Mesothelial cell of epicardium (in vitro differentiated cells): ENCODE measurements around the gene INTS7. TPM values are rescaled to one million over a fixed set of nuclear protein-coding genes. Genes with fewer than 3 reads are reported as not detected.

Experiments
- DNase-seq, 2 experiments: peaks; one replicate each; pipeline ENCODE4 v3.0.0; 2021; ENCODE audit warnings: low spot score in 2 of 2; ENCODE audit not compliant: unreplicated experiment in 2 of 2
- H3K27ac Mint-ChIP-seq: 2 replicates; pipeline ENCODE4 v1.8.0; 2021; ENCODE audit warnings: mixed read lengths
- H3K27me3 Mint-ChIP-seq: 2 replicates; pipeline ENCODE4 v1.8.0; 2021; ENCODE audit warnings: low read depth, mixed read lengths
- H3K36me3 Mint-ChIP-seq: 2 replicates; pipeline ENCODE4 v1.8.0; 2021; ENCODE audit warnings: mixed read lengths
- H3K4me1 Mint-ChIP-seq: 2 replicates; pipeline ENCODE4 v1.8.0; 2021; ENCODE audit warnings: mixed read lengths
- H3K4me3 Mint-ChIP-seq: 2 replicates; pipeline ENCODE4 v1.8.0; 2021; ENCODE audit warnings: mild to moderate bottlenecking, moderate library complexity, mixed read lengths
- H3K9me3 Mint-ChIP-seq: 2 replicates; pipeline ENCODE4 v1.8.0; 2021; ENCODE audit warnings: mixed read lengths
- total RNA-seq: library from RNA; stranded (reverse); gene quantifications from 3 replicates; pipeline ENCODE4 v1.2.1, GENCODE V29; 2021
- TF ChIP-seq, protein P1 (sequence below): fragments of 200-600 bp; sonication (generic); IDR thresholded peaks from one replicate; pipeline ENCODE4 v1.5.0; 2021; ENCODE audit warnings: antibody characterized with exemption; ENCODE audit not compliant: unreplicated experiment

INTS7 gene
- total RNA-seq, 1 donor from 2014 or later, result 16.5 TPM

DNA sequence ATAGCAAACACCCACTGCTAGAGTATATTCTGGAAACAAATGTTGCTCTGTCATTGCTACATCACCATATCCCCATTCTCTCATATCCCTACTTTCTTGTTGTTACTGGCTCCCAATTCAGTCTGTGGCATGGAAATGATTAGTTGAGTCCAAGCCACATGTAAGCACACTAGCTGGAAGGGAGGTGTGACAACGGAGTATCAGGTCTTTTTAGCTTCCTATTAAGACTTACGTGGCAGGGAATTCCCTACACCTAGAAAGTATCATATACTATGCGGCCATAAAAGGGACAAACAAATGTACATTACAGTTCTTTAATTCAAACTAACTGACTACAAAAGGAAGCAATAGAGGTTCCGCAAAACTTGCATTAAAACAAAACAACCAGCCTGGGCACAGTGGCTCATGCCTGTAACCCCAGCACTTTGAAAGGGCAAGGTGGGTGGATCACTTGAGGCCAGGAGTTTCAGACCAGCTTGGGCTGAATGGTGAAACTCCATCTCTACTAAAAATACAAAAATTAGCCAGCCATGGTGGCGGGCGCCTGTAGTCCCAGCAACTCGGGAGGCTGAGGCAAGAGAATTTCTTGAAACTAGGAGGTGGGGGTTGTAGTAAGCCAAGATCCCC, 48.6 kb downstream of the INTS7 start:
- DNase-seq, result no peak
- Mint-ChIP-seq H3K27ac (no peak overlapping the region), H3K4me1 (no peaks in the 10 kb centered on the region), H3K9me3 (no peaks in the 10 kb centered on the region), H3K36me3 (peaks cover 20% of the 10 kb centered on the region), H3K4me3 (no peak overlapping the region), H3K27me3 (no peaks in the 10 kb centered on the region)
- TF ChIP-seq, protein P1, sequence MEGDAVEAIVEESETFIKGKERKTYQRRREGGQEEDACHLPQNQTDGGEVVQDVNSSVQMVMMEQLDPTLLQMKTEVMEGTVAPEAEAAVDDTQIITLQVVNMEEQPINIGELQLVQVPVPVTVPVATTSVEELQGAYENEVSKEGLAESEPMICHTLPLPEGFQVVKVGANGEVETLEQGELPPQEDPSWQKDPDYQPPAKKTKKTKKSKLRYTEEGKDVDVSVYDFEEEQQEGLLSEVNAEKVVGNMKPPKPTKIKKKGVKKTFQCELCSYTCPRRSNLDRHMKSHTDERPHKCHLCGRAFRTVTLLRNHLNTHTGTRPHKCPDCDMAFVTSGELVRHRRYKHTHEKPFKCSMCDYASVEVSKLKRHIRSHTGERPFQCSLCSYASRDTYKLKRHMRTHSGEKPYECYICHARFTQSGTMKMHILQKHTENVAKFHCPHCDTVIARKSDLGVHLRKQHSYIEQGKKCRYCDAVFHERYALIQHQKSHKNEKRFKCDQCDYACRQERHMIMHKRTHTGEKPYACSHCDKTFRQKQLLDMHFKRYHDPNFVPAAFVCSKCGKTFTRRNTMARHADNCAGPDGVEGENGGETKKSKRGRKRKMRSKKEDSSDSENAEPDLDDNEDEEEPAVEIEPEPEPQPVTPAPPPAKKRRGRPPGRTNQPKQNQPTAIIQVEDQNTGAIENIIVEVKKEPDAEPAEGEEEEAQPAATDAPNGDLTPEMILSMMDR, result no peak

DNA sequence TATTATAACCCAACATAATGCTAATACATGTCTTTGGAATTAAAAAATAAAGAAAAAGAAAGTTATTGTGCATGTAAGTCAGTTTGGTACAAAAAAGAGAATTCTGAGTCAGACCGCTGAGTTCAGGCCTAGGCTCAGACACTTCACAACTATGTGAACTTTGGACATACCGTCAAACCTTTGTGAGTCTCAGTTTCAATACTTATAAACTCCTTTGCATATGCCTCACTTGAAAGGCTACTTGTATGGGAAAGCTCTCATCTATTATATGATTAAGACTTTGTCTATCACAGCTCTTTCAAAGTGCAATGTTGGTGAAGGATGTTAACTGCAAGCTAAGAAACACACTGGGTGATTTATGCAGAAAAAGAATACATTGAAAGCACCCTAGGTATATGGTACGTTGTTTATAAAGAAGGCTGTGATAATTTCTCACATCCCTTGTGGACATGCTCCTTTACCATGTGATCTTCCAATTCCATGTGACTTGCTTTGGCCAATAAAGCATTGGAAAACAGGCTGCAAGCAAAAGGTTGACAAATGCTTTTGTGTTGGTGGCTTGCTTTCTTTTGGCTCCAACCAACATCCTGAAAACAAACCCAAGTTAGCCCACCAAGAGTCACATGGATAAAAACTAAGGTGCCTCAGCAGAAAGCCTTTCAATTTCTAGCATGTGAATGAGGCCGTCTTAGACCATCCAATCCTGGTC, 49.6 kb downstream of the INTS7 start:
- no peak overlapping the region for H3K27ac Mint-ChIP-seq
- TF ChIP-seq, protein P1, result no peak
- H3K9me3 Mint-ChIP-seq, result no peaks in the 10 kb centered on the region
- no peaks in the 10 kb centered on the region for H3K4me1 Mint-ChIP-seq
- H3K36me3 Mint-ChIP-seq, result peaks cover 20% of the 10 kb centered on the region
- H3K4me3 Mint-ChIP-seq, result no peak overlapping the region
- H3K27me3 Mint-ChIP-seq, result no peaks in the 10 kb centered on the region
- no peak for DNase-seq

DNA sequence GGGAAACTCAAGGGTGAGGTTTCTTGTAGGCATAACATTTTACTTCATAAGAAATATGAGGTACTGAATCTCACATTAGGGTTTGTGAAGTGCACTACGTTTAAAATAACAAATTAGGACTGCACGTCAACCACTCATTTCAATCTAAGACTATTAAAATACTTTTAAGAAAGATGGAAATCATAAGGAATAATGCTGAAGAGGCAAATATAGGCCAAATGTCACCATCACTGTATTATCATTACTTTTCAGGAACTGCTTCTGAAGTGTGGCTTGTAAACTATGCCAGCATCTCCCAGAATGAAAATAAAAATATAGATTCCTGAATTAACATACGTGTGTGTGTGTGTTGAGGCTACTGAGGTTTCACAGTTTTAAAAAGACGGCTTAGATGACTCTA, 56.8 kb downstream of the INTS7 start:
- TF ChIP-seq, protein P1, result no peak
- Mint-ChIP-seq H3K4me1 (no peaks in the 10 kb centered on the region), H3K4me3 (no peak overlapping the region), H3K27me3 (no peaks in the 10 kb centered on the region), H3K36me3 (peaks cover 23% of the 10 kb centered on the region), H3K9me3 (no peaks in the 10 kb centered on the region), H3K27ac (no peak overlapping the region)
- DNase-seq, result no peak

DNA sequence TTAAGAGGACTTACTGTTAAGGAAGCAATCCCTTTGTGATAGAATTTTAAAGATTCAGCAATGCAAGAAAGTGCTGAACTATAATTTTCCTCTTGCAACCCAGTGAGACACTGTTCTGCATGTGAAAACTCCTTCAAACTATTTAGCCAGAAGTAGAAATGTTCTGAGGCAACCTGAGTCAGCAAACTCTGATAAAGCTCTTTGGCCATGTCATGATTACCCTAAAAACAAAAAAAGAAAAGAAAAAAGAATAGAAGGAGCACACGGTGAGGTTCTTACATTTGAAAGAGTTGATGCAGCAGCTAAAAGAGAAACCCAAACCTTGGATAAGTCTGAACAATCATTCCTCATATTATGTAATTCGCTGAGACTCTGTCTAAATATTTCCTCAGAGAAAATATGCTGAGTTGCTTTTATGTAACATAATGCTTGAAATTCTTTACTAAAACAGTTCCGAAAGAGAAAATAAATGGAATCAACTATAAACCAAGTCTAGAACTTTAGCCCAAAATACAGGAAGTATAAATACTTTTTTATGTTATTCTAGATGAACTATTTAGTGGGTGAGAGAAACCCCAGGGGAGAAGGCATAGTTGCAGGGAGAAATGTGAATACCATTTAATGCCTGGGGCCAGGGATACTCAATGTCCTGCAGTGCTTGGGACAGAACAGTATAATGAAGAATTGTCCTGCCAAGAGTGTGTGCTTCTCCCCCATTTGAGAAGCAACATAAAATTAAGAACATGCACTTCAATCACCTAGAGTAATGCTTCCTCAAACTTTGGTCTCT, 60.0 kb downstream of the INTS7 start:
- Mint-ChIP-seq H3K9me3 (no peaks in the 10 kb centered on the region), H3K4me1 (no peaks in the 10 kb centered on the region), H3K27me3 (no peaks in the 10 kb centered on the region), H3K4me3 (no peak overlapping the region), H3K36me3 (peaks cover 17% of the 10 kb centered on the region), H3K27ac (peak overlapping the region; percentile 1)
- DNase-seq, result no peak
- TF ChIP-seq, protein P1, result no peak

DNA sequence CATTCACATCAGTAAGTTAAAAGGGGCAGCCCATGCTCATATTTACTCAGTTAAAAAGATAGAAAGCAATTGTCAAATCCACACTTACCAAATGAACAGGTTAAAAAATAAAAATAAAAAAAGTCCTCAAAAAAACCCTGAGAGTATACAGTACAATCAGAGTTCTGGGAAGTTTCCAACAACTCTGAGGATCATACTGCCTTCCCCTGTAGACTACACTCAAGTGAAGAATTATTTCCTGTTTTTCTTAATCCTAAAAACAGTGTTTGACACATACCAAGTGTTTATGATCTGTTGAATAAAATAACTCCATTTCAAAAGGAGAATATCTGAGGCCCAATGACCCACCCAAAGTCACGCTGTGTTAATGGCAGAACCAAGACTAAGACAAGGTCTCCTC, 61.8 kb downstream of the INTS7 start:
- no peaks in the 10 kb centered on the region for H3K4me1 Mint-ChIP-seq
- no peaks in the 10 kb centered on the region for H3K27me3 Mint-ChIP-seq
- no peak for DNase-seq
- H3K36me3 Mint-ChIP-seq, result peaks cover 10% of the 10 kb centered on the region
- no peaks in the 10 kb centered on the region for H3K9me3 Mint-ChIP-seq
- H3K4me3 Mint-ChIP-seq, result no peak overlapping the region
- no peak overlapping the region for H3K27ac Mint-ChIP-seq
- TF ChIP-seq, protein P1, result no peak
